GM18505 (cell line): ENCODE data around the gene TFF3.

ENCODE experiments used
- ATAC-seq: cut with Tn5 transposase; IDR thresholded peaks from one replicate; pipeline ENCODE4 v1.9.1; 2021; ENCODE audit not compliant: unreplicated experiment
- POLR2A ChIP-seq: IDR thresholded peaks from 4 replicates; pipeline ENCODE4 v1.6.1; 2011; ENCODE audit warnings: borderline replicate concordance; ENCODE audit not compliant: insufficient read depth, insufficient read length; ENCODE audit errors: extremely low read depth

TFF3 gene

DNA sequence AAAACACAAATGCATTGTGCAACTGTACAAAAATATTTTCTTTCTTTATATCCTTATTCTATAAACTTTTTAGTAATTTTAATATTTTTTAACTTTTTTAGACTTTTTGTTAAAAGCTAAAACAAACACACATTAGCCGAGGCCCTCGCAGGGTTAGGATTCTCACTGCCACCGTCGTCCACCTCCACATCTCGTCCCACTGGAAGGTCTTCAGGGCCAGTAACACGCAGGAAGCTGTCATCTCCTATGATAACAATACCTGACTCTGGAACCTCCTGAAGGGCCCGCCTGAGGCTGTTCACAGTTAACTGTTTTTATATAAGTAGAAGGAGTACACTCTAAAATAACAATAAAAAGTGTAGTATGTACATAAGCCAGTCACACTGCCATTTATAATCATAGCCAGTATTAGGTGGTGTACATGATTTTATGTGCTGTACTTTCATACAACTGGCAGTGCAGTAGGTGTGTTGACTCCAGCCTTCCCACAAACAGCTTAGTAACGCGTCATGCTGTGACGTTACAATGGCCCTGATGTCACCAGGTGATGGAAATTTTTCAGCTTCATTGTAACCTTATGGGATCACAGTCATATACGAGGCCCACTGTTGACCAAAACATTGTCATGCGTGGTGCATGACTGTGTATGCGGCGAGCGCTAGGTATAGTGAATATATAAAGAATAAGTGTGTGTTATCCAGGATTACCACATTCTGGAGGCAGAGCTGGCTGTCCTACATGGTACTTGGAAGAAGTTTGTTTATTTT, 26.8 kb upstream of the TFF3 start:
- no peak for ATAC-seq
- no peak for TF ChIP-seq POLR2A

DNA sequence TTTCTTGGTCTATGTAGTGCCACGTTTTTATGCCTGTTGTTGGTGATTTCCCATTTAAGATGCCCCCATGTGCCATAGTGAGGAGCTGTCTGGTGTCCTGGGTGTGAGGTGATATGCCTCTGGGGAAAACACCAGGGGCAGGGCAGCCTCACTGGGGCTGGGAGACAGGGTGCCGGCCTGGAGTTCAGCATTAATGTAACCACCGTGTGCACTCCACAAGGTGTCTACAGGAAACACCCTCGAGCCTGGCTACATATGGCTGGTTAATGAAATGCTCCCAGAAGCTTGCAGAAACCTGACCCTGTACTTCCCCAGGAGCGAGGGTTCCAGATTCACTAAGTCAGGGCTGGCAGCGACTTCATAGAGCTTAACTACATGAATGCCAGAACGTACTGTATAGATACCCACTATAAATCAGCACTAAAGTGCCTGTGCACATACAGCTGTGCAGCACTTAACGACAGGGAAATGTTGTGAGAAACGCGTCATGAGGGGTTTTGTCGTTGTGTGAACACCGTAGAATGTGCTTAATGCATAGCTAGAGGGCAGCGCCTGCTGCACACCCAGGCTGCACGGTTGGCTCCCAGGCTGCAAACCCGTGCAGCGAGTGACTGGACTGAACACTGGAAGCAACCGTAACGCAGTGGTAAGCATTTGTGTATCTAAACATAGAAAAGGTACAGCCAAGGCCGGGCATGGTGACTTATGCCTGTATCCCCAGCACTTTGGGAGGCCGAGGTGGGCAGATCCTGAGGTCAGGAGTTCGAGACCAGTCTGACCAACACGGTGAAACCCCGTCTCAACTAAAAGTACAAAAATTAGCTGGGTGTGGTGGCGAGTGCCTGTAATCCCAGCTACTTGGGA, 25.2 kb upstream of the TFF3 start:
- no peak for ATAC-seq
- TF ChIP-seq POLR2A = no peak

DNA sequence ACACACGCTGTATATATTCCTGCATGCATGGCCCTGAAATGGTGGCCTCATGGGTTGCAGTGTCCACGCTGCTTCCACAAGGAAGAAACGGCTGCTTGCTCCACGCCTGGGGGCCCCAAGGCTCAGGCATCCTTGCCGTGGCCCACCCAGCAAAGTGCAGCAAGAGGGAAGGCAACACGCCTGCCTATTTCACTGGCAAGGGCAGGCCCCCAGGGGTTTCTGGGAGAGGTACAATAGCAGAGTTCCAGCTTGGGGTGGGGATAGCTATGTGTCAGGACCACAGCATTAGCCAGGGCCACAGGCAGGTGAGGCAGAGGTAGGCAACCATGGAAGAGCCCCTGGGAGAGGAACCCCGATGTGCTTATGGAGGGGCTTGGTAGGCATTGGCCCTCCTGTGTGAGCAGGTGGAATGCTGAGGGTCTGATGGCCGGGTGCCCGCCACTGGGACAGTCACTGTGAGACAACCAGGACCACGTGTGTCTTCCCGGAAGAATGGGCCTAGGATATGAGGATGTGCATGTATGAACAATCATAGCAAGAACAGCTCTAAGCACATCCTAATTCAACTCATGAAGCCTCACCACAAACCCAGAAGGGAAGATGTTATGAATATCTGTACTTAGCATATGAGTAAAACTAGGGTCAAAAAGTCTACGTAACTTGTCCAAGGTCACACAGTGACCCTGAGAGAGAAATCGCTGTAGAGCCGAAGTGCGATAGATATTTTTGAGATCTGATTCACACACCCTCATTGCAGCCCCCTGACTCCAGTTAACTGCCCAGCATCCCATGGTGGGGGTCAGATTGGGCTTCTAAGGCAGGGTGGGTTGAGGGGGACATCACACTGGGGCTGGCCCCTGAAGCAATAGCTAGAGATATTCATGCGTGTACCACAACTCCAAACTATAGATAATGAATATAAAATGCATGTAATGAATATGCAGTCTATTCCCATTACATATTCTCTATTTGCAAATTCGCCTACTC, 23.8 kb upstream of the TFF3 start:
- TF ChIP-seq POLR2A = no peak
- ATAC-seq = no peak

DNA sequence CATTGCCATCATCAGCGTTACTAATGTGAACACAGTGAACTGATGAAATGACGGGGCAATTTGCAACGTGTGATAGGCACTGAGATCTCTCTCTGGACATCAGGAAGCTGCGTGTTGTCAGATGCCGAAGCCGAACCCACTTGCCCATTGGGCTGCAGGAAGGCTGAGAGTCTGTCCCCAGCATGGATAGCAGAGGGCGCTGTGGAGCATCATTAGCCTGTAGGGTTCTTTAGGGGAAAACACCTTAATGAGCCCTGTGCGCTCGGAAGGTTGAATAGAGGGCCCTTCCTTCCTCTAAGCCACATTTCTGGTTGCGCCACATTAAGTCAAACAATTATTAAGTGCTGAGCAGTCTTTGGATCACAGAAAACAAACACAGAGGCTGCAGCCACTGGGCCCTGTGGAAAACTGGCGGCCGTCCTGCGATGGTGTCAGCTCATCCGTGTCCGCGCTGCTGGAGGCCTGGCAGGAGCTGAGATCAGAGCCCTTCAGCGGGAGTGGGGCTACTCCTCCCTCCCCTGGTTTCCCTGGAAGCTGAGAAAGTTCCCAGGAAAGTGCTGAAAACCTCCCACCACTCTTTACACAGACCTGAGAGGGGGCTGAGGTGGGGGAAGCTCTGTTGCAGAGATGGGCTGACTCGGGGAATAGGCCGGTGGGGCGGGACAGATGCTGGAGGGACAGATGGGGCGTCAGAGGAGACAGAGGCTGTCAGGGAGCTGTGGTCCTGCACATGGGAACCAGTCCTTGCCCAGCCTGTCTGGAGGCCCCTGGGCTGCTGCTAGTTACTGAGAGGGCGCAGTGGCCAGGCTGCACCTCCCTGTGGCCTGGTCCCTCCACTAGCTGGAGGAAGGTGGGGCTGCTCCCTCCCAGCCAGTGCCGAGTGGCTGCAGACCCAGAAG, 22.9 kb upstream of the TFF3 start:
- no peak for ATAC-seq
- TF ChIP-seq POLR2A = no peak

DNA sequence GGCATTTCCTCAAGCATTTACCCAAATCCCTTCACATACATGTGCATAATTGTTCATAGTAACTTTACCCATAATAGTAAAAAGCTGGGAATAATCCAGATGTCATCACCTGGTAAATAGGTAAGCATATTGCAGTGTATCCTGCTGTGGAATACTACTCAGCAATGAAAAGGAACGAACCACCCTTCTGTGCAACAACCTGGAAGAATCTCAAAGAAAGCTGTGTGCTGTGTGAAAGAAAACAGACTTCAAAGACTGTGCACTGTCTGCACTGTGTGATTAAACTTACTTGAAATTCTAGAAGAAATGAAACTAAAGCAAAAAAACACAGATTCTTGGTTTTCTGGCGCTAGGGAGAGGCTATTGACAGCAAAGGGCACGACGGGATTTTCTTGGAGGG, 22.1 kb upstream of the TFF3 start:
- no peak for TF ChIP-seq POLR2A
- ATAC-seq = no peak

DNA sequence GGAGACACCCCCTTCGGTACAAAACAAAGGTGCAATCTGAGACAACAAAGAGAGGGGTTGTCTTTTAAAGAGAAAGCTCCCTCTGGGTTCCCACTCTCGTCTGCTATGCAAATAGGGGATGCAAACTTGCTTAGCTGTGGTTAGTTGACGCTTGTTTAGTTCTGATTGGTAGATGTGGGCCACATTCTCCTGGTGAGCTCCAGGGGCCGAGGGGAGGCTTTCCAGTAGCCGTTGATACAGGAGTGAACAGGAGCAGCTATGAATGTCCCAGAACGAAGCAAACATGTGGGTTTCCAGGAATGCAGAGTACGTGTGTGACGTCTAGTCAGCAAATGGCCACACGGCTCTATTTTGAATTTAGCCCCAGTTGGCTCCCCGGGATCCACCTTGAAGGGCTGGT, 20.8 kb upstream of the TFF3 start:
- ATAC-seq = no peak
- no peak for TF ChIP-seq POLR2A

DNA sequence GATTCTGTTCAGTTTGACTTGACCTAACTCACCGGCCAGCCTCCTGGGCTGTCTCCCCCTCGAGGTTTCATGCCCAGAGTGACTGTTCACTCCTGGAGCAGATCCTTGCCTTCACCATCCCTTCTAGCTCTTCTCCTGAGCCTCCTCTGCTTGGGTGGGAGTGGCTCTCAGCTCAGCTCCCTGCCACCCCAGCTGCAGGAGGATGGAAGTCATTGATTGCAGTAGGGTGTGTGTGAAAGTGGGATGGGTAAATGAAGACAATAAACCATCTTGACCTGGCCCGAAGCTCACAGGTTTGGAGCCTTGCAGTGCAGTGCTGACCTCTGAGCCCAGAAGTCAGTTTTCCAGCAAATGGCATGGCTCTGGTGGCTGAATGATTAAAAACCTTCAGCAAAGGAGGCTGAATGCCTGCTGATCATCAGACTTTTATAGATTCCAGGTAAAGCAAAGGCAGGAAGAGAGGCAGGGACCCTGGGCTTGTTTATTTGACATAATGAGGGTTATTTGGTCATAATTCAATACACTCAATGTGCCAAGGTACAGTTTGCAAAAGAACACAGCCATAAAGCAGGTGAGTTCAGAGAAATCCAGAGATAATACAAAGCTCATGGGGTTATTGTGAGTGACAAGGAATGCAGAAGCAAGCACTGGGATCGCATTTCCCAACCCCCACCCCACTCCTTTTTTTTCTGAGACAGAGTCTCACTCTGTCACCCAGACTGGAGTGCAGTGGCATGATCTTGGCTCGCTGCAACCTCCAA, 17.5 kb upstream of the TFF3 start:
- TF ChIP-seq POLR2A = no peak
- ATAC-seq = no peak

DNA sequence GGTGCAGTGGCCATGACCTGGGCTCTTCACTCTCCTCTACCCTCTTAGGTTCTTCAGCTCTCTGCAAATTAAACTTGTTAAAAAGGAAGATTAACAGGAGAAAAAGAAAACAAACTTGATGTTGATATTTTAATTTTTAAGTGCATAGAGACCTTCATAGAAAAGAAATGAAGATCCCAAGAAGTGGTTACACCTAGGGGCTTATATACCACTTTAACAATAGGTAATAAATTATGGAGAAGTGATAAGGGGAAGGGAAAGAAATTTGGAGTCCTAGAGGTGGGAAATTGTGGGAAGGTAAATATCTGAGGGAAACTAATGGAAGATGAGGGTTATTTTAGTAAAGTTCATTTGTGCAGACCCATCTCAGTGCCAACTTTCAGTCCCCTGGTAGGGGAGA, 16.5 kb upstream of the TFF3 start:
- ATAC-seq = no peak

DNA sequence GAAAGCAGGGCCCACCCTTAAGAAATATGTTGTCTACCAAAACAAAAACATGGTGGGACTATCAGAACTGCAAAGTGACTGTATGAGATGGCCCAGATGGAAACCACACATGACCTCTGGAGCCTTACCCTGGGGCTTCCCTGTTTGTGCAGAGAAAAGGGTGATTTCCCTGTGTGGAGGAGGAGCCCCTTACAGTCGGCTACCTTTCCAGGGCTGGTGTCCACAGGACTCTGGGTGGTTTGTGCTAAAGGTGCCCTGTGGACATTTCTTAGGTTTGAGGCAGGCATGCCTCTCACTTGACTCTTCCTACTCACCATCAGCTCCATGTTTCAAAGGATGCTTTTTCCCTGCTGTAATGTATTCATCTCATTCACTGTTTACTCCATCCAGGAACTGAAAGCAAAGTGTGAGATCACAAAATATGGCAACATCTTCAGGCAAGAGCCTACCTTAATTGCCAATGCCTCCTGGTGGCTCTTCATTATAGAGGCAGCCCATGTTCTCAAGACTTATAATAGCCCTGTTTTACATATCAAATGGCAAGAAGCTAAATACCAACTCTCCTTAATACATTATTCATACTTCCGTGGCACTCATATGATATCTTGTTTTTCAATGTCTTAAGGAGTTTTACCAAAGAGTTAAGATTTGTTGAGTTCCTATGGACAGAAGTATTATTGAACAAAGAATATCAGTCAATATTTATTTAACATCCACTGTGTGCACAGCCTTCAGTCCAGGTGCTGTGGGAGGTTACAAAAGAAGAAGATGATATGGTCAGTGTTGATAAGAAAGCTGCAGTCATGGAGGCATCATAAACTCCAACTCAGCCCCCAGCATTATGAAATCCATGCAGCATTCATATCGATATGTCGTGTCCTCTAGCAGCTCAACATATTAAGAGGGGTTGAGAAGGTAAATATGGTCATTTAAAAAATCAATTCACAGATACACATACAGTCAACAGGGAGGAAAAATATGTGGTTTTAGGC, 15.5 kb upstream of the TFF3 start:
- TF ChIP-seq POLR2A = no peak
- ATAC-seq = no peak

More for the DNA sequence above, 16.5 kb upstream of the TFF3 start:
- TF ChIP-seq POLR2A = no peak

DNA sequence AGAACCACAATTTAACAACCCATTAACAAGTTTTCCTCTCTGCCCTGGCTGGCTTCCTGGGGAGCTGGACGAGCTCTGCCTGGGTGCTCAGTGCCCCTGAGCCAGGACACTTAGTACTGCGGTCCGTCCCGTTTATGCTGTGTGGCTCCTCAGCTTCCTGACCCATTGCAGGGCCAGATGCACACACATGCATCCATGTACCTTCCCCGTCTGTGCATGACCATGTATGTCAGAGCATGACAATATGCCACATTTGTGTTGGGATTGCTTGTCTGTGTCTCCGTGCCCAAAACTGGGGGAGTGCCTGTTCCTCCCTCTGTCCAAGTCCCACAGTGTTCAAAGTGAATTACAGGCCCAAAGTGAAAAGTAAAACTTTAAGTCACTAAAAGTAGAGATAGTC, 9.7 kb upstream of the TFF3 start:
- no peak for ATAC-seq
- no peak for TF ChIP-seq POLR2A
